ENCODE measurements around the gene PLCL1.

GRCh38 chr2:198143793-198144192 is 339.4 kb downstream of the PLCL1 start:
- no peak for TF ChIP-seq CTCF (IDR thresholded peaks at IDR 0.05)
- no peak for TF ChIP-seq POLR2A (IDR thresholded peaks at IDR 0.05)
- TF ChIP-seq EP300 (IDR thresholded peaks at IDR 0.05), result no peak
